ENCODE results near the gene RPS19.
"Not testable (repeated sequence)": the region's sequence is repeated elsewhere in the genome, so short reads cannot be mapped to it uniquely, and the experiment has no call there.

Gene RPS19

DNA sequence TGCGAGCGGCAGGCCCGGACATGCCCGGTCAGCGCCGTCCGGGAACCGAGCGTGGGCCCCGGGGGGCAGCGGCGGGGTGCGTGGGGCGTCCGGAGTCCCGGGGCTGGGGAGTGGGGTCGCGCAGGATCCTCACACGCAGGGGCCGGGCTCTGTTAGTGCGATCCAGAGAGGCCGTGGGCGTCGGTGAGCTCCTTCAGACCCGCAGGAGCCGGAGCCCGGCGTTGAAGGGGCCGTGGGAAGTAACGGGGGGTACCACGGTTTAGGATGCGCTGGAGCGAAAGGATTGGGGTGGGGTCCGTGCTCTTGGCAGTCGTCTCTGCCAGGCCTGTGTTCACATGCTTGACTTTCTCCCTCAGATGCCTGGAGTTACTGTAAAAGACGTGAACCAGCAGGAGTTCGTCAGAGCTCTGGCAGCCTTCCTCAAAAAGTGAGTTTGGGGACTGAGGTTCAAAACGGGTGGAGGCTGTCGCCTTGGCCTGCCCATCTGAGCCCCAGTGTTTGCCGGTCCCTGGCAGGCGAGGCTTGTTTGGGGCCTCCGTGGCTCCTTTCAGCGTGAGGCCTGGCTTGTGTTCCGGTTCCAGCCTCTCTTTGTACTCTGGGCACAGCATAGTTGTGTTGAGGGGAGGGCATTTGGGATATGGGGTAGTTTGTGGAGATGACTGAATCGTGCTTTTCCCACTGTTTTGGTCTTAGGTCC is 512 bp downstream of the RPS19 start:
- no peak for DNase-seq (ENCODE audit: low read depth)

DNA sequence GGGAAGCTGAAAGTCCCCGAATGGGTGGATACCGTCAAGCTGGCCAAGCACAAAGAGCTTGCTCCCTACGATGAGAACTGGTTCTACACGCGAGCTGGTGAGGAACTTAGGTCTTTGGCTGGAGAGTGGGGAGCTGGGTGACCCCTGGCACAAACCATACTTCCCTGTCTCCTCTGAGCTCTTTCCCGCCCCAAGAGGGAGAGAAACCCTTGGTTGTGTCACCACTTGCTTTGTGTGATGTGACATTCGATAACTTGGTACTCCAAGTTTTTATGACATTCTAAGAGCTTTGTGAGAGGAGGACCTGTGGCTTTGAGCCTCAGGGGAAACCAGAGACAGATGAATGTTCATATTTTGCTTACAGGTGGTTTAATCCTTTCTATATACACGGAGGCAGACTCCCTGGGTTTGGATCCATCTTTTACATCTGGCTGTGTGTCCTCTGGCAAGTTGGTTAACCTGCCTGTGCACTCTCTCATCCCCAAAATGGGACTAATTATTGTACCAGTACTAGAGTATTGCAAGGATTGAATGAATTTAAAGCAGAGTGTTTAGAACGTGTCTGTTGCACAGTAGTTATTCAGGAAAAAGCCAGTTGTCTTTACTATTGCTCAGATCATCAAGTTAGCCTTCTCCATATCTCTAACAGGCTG is 1.2 kb downstream of the RPS19 start:
- no peak for DNase-seq (ENCODE audit: low read depth)

DNA sequence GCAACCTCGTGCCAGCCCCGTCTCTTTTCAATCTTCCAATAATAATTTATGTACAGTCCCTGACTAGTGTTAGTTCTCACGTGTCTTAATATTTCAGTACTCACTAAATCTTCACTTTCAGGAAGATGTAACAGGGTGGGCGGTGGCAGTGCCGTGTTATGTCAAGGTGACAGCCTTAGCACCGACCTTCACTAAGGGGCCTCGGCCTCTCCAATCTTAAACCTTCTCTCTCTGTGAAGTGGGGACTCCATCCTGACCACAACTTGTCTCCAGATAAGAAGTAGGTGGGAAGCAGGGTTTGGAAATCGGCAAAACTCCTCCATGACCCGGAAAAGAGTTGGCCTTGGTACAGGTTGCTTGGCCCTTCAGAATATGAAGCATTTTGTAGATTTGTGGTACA is 1.8 kb downstream of the RPS19 start:
- no peak for DNase-seq (ENCODE audit: low read depth)

DNA sequence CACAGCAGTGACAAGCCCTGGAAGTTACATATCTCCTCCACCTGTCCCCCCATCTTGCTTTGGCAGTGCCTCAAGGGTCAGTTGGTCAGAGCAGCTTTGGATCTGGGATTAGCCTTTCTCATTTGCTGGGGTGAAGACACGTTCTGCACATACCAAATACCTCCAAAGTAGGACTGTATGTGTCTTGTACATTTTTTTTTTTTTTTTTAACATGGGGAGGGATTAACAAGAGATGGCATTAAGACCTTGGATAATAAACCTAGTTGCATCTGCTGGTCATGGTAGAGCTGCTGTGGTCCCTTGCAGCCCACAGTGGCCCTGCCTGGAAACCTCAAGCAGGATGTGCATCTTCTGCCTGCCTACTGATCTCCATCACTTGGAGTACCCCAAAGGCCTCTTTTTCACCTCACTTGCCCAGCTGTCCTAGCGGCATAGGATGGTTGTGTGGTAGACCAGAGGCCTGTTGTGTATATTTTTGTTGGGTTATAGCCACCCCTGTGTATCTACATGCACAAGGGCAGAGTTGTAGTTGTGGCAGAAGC is 2.5 kb downstream of the RPS19 start:
- DNase-seq (ENCODE audit: low read depth): no peak

DNA sequence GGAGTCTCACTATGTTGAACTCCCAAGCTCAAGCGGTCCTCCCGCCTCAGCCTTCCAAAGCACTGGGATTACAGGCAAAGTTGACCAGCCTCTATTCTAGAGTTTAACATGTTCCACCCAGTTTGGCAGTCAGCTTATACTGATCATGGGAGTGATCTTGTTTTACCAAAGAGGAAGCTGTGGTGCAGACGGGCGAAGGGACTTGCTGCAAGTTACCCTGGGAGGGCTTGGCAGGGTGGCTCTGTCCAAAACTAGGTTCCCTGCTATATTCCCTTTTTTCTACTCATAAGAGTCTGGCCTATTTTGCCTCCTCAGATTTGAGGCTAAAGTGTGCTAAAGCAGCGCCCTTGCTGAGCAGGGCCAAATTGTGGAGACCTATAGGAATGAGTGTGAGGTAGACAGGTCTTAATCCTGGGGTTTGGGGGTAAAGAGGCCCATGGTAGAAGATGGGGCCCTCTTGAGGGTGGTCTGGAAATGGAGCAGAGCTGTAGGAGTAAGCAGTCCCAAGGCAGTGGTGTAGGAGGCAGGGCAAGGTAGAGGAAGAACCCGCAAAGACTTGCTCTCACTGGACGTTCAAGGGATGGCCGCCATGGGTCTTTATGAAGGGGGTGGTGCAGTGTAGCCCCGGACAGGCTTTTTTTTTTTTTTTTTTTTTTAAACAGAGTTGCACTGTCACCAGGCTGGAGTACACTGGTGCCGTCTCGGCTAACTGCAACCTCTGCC is 3.3 kb downstream of the RPS19 start:
- no peak for DNase-seq (ENCODE audit: low read depth)

DNA sequence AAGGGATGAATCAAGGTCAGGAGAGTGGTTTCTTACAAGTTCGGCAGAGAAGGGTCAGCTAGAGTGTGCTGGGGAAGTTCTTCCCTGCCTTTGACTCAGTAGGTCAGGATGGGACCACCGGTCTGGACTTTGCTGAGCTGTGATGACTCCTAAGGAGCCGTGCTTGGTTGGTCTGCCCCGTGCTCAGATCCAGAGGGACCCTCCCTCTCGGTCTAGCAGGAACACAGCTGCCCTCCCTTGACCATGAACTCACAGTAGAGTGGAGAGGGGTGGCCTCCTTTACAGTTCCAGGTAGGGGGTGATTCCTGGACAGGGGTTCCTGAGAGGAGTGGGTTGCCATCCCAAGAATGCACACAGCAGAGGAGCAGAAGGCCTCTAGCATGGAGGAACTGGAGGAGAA is 4.3 kb downstream of the RPS19 start:
- DNase-seq (ENCODE audit: low read depth): no peak

DNA sequence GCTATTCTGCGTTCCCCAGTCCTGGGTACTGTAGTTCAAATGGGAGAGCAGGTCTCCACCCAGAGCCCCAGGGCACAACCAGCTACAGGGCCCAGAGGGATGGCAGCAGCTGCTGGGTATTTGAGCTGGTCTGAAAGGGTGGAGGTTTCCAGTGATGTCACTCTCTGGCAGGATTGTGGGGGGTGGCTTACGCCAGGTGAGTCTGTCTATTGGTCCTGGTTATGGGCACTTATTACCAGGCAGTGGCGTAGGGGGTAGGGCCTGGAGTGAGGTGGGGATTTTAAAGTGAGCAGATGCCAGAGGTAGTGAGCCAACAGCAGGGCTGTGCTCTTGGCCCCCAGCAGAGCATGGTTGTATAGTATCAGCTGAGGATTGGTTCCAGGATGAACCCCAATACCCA is 6.2 kb downstream of the RPS19 start:
- DNase-seq (ENCODE audit: low read depth): no peak

DNA sequence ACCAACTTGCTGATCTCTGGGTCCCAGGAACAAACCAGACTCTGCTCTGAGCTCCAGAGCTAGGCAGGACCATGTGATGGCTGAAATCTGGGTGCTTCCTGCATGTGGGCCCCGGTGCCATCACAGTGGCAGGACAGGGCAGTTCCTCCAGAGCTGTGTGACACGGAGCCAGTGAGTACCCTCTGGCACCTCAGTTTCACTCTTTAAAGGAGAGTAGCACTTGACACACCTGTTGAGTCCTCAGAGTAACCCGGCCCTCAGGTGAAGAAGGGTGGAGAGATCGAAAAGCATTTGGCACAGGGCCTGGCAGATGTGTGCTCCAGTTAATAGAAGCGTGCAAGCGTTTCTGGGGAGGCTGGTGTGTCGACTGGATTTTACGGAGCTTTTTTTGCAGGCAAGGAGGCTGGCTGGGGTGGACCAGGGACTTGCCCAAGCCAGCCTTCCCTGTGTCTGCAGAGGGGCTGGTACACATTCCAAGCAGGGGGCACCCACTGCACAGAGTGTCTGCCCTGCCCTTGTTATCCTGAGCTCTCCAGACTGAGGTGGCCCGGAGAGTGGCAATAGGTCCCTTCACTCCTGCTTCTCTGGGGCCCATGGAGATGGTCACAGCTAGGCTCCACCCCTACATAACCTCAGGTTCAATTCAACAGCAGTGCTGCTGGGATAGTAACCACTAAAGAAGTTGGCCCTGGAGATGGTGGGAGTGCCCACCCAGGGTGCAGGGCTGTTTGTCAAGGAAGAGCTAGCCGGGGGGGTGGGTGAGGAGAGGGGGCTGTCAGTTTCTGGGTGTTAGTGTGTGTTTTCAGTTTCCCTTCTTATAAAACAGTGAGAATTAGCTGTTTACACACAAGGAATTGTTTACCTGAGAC is 8.3 kb downstream of the RPS19 start:
- no peak for DNase-seq (ENCODE audit: low read depth)

DNA sequence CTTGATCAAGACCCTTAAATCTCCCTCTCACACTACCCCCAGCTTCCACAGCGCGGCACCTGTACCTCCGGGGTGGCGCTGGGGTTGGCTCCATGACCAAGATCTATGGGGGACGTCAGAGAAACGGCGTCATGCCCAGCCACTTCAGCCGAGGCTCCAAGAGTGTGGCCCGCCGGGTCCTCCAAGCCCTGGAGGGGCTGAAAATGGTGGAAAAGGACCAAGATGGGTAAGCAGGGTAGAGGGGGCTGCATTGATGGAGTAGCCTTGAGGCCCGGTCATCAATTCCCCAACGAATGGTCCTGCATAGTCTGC is 8.9 kb downstream of the RPS19 start:
- no peak for DNase-seq (ENCODE audit: low read depth)

DNA sequence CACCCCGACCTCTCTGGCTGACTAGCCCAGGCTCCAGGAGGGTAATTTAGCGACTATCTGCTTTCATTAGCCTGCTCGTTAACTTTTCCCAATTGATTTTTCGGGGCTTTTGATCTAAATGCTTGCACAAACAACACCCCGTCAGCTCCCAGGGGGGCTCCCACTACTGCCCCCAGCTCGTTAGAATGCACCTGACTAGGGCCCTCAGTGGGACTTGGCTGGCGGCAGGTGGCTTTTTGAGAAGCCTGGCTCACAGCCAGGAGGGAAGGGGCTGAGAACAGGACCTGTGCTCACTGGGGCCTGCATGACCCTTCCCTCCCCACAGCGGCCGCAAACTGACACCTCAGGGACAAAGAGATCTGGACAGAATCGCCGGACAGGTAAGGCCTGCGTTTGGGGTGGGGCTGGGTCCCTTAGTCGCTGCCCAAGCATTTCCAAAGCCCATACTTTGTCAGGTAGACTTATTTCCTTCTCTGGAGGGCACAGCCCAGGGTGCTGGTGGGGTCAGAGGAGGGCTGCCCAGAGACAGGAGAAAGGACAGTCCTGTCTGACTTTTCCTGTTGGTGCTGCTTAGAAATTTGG is 9.4 kb downstream of the RPS19 start:
- DNase-seq (ENCODE audit: low read depth): no peak

DNA sequence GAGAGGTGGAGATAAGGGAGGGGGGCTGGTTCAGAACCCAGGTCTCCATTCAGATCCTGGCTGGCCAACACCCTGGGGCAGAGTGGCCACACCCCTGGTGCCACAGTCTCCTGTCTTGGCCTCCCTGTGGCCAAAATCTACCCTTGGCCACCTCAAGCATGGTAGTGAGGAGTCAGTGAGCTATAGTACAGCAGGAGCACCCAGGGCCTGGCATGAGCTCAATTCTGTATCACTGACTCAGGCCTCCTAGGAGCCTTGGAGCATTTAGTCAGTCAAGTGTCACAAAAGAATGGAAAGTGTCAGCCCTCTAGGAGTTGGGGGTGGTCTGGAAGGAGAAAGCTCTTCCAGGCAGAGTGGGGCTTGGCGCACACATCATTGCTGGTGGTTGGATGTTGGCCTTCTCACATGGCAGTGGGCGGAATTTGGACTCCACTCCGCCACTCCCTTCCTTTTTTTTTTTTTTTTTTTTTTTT is 10.4 kb downstream of the RPS19 start:
- no peak for DNase-seq (ENCODE audit: low read depth)

DNA sequence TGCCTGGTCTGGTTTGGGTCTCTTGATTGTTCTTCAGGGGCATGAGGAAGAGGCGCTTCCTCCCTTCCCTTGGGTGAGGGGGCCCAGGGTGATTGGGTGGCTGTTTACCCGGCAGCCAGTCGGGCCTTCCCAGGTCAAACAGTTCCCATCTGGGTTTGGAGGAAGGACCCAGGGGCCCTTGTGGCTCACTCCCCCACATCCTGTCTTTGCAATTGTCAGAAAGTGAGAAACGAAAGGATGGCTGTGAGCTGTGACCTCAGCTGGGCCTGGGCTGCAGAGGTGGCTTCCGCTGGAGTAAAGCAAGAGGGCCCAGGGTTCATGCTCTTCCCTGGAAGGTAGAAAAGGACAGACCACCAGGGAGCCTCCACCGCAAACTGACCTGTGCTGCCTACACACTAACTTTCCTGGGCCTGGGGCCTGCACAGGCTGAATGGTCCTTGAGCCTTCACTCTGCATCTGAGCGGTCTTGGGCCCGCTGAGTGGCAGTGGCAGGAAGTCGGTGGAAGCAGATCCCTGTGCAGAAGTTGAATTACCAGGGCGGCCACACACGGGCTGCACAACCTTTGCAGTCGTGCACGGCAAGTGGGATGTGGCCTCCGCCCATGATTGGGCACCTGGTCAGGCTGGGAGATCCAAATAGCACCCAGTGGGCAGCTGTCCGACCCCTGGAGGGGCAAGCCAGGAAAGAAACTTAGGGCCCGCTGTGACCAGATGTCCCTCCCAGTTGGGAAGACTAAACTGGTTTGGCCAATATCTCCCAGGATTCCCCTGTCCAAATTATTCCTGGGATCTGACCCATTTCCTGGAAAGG is 11.7 kb downstream of the RPS19 start:
- DNase-seq (ENCODE audit: low read depth): peak; percentile 69

DNA sequence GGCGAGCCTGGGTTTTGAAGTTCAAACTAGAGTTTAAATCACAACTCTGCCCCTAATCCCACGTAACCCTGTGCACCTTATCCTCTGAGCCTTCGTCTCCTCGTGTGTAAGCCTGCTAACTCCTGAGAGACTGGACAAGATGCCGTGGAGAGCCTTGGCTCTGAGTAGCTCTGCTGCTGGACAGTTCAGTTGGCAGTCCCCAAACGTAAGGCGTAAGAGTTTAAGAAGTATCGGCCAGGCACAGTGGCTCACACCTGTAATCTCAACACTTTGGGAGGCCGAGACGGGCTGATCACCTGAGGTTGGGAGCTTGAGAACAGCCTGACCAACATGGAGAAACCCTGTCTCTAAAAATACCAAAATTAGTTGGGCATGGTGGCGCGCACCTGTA is 12.3 kb downstream of the RPS19 start:
- DNase-seq (ENCODE audit: low read depth): no peak

DNA sequence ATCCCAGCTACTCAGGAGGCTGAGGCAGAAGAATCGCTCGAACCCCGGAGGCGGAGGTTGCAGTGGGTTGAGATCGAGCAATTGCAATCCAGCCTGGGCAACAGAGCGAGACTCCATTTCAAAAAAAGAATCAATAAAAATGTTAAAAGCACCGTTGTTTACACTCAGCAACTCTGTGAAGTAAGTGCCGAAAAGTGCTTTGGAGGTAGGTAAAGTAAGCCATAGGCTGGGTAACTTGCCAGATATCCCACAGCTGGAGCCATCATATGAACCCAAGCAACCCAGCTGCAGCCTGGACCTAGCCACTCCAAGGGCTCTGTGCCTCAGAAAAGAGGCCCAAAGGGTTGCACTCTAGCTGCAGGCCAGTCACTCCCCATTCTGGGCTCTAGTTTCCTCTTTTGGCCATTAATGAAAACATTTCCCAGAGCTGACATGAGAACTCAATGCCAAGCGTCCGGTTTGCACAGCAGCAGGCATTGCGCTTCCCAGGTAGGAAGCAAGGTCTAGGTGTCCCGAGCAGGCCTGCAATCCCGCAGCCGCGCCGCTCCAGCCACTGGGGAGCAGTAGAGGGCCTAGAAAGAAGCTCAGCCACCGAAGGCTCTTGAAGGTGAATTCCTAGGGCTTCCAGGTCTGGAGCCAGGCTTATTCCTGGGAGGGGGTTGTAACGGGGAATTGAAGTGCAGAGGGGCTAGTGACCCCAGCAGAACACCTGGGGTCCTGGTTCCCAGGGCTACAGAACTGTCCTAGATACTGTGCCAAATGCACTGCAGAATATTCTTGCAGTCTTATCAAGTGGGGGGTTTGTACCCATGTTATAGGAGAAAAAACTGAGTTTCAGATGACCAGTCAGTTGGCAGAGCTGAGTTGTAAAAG is 13.0 kb downstream of the RPS19 start:
- peak; percentile 61 for DNase-seq (ENCODE audit: low read depth)

DNA sequence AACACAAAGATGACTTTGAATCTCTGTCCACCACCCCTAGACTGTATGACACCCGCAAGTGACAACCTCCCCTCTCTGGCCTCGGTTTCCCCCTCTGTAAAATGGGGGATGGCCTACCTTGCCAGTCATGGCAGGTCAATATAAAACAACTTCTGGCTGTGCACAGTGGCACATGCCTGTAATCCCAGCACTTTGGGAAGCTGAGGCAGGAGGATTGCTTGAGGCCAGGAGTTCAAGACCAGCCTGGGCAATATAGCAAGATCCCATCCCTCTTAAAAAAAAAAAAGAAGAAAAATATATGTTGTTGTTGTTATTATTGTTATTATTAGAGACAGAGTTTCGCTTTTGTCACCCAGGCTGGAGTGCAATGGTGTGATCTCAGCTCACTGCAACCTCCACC is 15.9 kb downstream of the RPS19 start:
- not testable (repeated sequence) for DNase-seq (ENCODE audit: low read depth)

DNA sequence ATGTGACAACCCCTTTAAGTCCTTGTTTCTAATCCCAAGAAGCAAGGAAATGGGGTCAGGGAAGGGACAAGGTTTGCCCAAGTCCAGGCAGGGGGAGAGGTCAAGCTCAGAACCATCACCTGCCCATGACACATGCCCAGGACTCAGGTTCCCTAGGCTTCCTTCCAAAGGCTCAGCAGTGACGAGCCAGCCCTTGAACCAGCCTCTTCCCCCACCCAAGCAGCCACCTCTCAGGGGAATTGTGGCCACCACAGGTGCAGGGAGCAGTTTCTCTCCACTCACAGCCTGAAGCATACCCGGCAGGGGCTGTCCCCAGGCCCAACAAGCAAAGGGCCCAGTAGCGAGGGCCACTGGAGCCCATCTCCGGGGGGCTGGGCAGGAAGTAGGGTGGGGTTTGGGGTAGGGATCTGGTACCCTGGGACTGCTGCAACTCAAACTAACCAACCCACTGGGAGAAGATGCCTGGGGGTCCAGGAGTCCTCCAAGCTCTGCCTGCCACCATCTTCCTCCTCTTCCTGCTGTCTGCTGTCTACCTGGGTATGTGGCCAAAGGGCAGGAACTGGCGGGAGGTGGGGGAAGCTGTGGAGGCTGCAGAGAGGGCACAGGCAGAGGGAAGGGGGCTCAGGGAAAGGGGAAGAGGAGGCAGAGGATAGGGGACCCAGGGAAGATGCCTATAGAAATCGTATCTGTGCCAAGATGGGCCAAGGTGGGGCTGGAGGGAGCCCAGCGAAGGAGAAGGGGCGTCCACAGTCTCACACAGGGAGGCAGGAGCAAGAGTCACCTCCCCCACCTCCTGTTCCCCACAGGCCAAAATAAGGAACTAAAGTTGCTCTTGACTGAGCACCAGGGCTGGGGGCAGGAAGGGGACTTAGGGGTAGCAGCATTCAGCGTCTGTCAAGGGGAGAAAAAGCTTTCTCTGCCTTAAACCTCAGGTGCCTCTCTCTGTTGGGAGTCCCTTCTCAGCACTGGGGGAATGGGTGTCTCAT is 17.1 kb downstream of the RPS19 start, which contains the start of gene CD79A:
TSS of gene CD79A (plus strand) at position 433 of the 986 bp plus-strand sequence. CDS start at position 459, 26 bp downstream.
- no peak for DNase-seq (ENCODE audit: low read depth)

DNA sequence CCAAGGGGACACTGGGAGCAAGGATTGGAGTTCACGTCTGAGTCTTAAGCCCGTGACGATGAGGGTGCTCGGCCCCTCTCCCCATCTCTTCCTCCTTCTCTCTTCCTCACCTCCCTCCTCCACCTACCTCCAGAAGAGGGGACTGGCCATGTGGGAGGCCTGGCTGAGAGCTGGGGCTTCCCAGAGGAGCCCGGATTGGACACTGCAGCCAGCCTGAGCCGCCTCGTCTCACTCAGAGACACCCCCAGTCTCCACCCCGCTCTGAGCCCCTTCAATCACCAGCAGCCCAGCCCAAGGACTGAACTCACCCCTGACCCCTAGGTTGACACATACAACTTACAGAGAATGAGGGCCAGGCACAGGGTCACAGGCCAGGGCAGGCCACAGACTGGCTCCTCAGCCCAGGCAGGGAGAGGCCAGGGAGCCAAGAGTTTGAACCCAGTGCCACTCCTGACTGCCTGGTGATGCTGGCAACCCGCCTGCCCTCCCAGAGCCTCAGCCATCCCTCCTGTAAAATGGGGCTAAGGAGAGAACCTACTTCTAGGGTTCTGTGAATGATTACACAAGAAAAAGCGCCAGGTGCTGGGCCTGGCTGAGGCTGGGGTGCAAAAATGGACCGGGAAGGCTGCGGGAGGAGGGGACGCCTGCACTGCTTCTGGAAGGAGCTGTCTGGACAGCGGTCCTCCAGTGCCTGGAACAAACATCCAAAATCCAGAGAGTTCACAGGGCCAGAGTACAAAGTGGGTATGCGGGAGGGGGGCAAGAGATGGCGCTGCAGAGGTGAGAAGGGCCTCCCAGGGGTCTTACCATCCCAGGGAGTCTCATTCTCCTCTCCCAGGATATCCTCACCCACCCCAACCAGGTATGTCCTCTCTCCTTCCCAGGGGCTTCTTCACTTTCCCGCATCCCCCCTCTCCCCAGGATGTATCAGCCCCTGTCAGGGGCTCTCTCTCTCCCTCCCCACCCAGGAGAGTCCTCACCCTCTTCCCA is 18.2 kb downstream of the RPS19 start:
- DNase-seq (ENCODE audit: low read depth): no peak
